Endodermal cell (in vitro differentiated cells): ENCODE measurements around the gene CFI. TPM values are rescaled to one million over a fixed set of nuclear protein-coding genes. Genes with fewer than 3 reads are reported as not detected.

Source experiments
- DNase-seq: peaks from one replicate; pipeline ENCODE4 v3.0.0-alpha.2; 2017
- H3K27ac ChIP-seq: 2 replicates; pipeline ENCODE4 v1.5.1; 2013; ENCODE audit warnings: mild to moderate bottlenecking, low read depth, low read length, moderate library complexity
- H3K27me3 ChIP-seq: 2 replicates; pipeline ENCODE4 v1.6.1; 2013; ENCODE audit warnings: mild to moderate bottlenecking, low read length, moderate library complexity; ENCODE audit not compliant: insufficient read depth, control insufficient read depth, poor library complexity, severe bottlenecking
- H3K36me3 ChIP-seq: 2 replicates; pipeline ENCODE4 v1.7.0; 2013; ENCODE audit warnings: mild to moderate bottlenecking, low read length, moderate library complexity; ENCODE audit not compliant: control insufficient read depth, insufficient read depth
- H3K4me1 ChIP-seq: one replicate; pipeline ENCODE4 v1.7.0; 2013; ENCODE audit warnings: low read length; ENCODE audit not compliant: control insufficient read depth, insufficient read depth
- H3K4me3 ChIP-seq: 2 replicates; pipeline ENCODE4 v1.5.1; 2013; ENCODE audit warnings: mild to moderate bottlenecking, low read length, moderate library complexity
- H3K9ac ChIP-seq: 2 replicates; pipeline ENCODE4 v1.6.1; 2013; ENCODE audit warnings: mild to moderate bottlenecking, low read length, moderate library complexity; ENCODE audit not compliant: poor library complexity, severe bottlenecking; ENCODE audit errors: extremely low read depth
- H3K9me3 ChIP-seq: 2 replicates; pipeline ENCODE4 v1.6.1; 2013; ENCODE audit warnings: mild to moderate bottlenecking, low read length, moderate library complexity; ENCODE audit not compliant: control insufficient read depth
- H3K27ac Mint-ChIP-seq: 2 replicates; pipeline ENCODE4 v1.8.0; 2020; ENCODE audit warnings: mixed read lengths
- H3K27me3 Mint-ChIP-seq: 2 replicates; pipeline ENCODE4 v1.8.0; 2021; ENCODE audit warnings: mild to moderate bottlenecking, mixed read lengths; ENCODE audit not compliant: insufficient read depth
- H3K36me3 Mint-ChIP-seq: 2 replicates; pipeline ENCODE4 v1.8.0; 2020; ENCODE audit warnings: low read depth, mixed read lengths
- H3K4me1 Mint-ChIP-seq: 2 replicates; pipeline ENCODE4 v1.8.0; 2020; ENCODE audit warnings: mixed read lengths
- H3K4me3 Mint-ChIP-seq: 2 replicates; pipeline ENCODE4 v1.8.0; 2020; ENCODE audit warnings: mild to moderate bottlenecking, moderate library complexity, mixed read lengths
- H3K9me3 Mint-ChIP-seq: 2 replicates; pipeline ENCODE4 v1.8.0; 2020; ENCODE audit warnings: mild to moderate bottlenecking, mixed read lengths
- WGBS, 2 experiments: methylation state at CpG; one replicate each; pipeline versions ENCODE4 v1.1.5 to v1.1.7; 2013; ENCODE audit warnings: missing lambda C conversion rate in 2 of 2, mixed read lengths in 1 of 2; ENCODE audit not compliant: insufficient coverage in 1 of 2, insufficient read length in 1 of 2; 5-methylcytosine and 5-hydroxymethylcytosine counted together
- total RNA-seq, 2 donors: library from RNA; stranded (reverse); fragmentation: NEBNext Ultra II Directional in 1 of 2; extraction: Animal tissue kit (Norgen Biotek cat#: 25700) in 1 of 2; gene quantifications; 2 replicates in 1 of 2; 3 replicates in 1 of 2; pipeline ENCODE4 v1.2.1, GENCODE V29; 2021
- TF ChIP-seq, protein P1 (sequence below): fragments of 200-600 bp; sonication (generic); conservative IDR thresholded peaks from 2 replicates; pipeline ENCODE4 v1.5.0; 2021; ENCODE audit warnings: antibody characterized with exemption, mild to moderate bottlenecking

The CFI gene
- total RNA-seq, 2 donors from 2014 or later, result not detected

DNA sequence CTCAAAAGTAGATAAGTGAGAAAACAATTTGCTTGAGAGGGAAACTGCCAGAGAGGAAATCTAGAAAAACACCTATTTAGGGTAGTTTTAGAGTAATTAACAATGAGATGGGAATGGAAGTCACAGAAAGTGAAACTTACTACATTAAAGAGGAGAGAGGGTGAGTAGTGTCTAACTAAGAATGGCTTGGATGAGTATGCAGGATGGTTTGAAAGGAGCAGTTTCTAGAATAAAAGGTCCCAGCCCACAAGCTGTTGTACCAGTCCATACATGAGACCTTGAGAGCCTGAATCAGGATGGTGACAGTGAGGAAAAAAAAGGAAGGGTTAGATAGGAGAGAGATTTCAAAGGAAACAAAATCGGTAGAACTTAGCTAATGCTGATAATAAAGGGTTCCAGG, 15.1 kb upstream of the CFI start:
- Mint-ChIP-seq H3K27ac (peak overlapping the region; percentile 99), H3K4me3 (peak overlapping the region; percentile 97), H3K4me1 (peaks cover 27% of the 10 kb centered on the region), H3K9me3 (no peaks in the 10 kb centered on the region), H3K36me3 (peaks cover 47% of the 10 kb centered on the region), H3K27me3 (no peaks in the 10 kb centered on the region)
- H3K27ac ChIP-seq, result no peak overlapping the region
- peak overlapping the region; percentile 92 for H3K9ac ChIP-seq
- TF ChIP-seq, protein P1, sequence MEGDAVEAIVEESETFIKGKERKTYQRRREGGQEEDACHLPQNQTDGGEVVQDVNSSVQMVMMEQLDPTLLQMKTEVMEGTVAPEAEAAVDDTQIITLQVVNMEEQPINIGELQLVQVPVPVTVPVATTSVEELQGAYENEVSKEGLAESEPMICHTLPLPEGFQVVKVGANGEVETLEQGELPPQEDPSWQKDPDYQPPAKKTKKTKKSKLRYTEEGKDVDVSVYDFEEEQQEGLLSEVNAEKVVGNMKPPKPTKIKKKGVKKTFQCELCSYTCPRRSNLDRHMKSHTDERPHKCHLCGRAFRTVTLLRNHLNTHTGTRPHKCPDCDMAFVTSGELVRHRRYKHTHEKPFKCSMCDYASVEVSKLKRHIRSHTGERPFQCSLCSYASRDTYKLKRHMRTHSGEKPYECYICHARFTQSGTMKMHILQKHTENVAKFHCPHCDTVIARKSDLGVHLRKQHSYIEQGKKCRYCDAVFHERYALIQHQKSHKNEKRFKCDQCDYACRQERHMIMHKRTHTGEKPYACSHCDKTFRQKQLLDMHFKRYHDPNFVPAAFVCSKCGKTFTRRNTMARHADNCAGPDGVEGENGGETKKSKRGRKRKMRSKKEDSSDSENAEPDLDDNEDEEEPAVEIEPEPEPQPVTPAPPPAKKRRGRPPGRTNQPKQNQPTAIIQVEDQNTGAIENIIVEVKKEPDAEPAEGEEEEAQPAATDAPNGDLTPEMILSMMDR, result no peak
- no peaks in the 10 kb centered on the region for H3K4me1 ChIP-seq
- H3K4me3 ChIP-seq, result peak overlapping the region; percentile 97
- no peaks in the 10 kb centered on the region for H3K27me3 ChIP-seq
- DNase-seq, result no peak
- WGBS, 2 experiments, result 82 to 86% methylated on average over 1 of the region's 1 CpG
- H3K36me3 ChIP-seq, result peaks cover 46% of the 10 kb centered on the region
- H3K9me3 ChIP-seq, result no peaks in the 10 kb centered on the region

DNA sequence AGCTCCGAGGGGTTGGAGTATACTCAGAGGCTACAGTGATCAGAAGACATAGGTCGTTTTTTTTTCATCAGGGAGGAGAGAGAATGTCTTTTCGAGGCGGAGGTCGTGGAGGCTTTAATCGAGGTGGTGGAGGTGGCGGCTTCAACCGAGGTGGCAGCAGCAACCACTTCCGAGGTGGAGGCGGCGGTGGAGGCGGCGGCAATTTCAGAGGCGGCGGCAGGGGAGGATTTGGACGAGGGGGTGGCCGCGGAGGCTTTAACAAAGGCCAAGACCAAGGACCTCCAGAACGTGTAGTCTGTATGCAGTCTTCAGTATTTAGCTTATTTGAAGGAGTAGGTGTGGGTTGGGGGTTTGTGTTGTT, 14.3 kb upstream of the CFI start:
- Histone ChIP-seq H3K9ac (peak overlapping the region; percentile 92), H3K4me1 (no peaks in the 10 kb centered on the region), H3K4me3 (peak overlapping the region; percentile 97), H3K9me3 (no peaks in the 10 kb centered on the region), H3K27ac (peak overlapping the region; percentile 73), H3K36me3 (peaks cover 37% of the 10 kb centered on the region), H3K27me3 (no peaks in the 10 kb centered on the region)
- Mint-ChIP-seq H3K4me3 (peak overlapping the region; percentile 97), H3K36me3 (peaks cover 38% of the 10 kb centered on the region), H3K4me1 (peaks cover 27% of the 10 kb centered on the region), H3K27me3 (no peaks in the 10 kb centered on the region), H3K9me3 (no peaks in the 10 kb centered on the region), H3K27ac (peak overlapping the region; percentile 99)
- TF ChIP-seq, protein P1, result no peak
- WGBS, 2 experiments, result 0% methylated on average over 5 to 19 of the region's 19 CpGs
- no peak for DNase-seq

DNA sequence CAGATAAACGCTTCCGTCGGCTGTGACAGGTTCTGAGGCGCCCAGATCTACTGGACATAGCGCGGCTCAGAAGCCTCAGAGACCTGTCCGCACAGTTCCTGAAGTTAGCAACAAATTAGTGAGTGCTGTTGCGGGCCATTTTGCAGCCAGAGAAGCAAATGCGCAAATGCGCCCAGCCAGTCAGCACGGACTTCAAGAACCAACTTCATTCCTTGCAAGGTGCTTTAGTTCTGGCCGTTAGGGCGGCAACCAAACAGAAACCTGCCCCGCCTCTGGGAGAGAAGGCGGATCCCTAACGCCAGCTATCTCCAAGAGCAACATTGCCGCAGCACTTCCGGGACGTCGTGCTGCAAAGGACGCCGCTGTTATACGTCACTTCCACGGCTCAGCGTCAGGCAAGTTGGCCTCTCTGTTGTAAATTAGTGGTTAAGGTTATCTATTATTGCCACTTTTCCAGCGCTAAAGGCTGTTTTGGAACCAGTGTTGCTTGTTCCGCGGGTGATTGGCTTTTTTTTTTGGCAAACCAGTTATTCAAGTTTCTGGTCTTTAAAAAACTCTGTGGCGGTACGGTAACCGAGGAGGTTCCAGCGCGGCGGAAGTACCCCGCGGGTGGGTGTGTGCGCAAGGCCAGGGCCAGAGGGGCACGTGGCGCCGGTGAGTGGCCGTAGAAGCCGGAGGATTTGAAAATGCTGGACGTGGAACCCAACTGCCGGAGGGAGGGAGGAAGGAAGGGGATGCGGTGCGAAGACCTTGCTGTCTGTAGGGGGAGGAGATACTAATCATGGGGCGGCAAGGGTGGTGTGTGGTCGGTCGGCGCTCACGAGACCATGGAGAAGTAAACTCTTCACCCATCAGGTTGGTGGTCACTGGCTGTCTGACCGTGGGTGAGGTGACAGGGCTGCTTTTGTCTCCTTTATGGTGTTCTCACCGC, 13.6 kb upstream of the CFI start, which contains the start of gene GAR1:
TSS of gene GAR1 (plus strand) at position 612 of the 931 bp plus-strand sequence. CDS start 403 bp downstream, outside the sequence.
- Mint-ChIP-seq H3K4me1 (peaks cover 32% of the 10 kb centered on the region), H3K4me3 (peak within 1 kb of the TSS; percentile 97), H3K36me3 (peaks cover 32% of the 10 kb centered on the region), H3K27ac (peak within 1 kb of the TSS; percentile 99), H3K27me3 (no peaks in the 10 kb centered on the region), H3K9me3 (no peaks in the 10 kb centered on the region)
- peak within 1 kb of the TSS; percentile 73 for H3K27ac ChIP-seq
- DNase-seq, result peak; percentile 97
- TF ChIP-seq, protein P1, result no peak
- WGBS, 2 experiments, result 2 to 6% methylated on average over 22 to 53 of the region's 53 CpGs
- peaks cover 31% of the 10 kb centered on the region for H3K36me3 ChIP-seq
- H3K4me1 ChIP-seq, result no peaks in the 10 kb centered on the region
- no peaks in the 10 kb centered on the region for H3K9me3 ChIP-seq
- peak within 1 kb of the TSS; percentile 92 for H3K9ac ChIP-seq
- peak within 1 kb of the TSS; percentile 97 for H3K4me3 ChIP-seq
- no peaks in the 10 kb centered on the region for H3K27me3 ChIP-seq
